ENCODE measurements around the gene MAPKBP1.

MAPKBP1 gene

DNA sequence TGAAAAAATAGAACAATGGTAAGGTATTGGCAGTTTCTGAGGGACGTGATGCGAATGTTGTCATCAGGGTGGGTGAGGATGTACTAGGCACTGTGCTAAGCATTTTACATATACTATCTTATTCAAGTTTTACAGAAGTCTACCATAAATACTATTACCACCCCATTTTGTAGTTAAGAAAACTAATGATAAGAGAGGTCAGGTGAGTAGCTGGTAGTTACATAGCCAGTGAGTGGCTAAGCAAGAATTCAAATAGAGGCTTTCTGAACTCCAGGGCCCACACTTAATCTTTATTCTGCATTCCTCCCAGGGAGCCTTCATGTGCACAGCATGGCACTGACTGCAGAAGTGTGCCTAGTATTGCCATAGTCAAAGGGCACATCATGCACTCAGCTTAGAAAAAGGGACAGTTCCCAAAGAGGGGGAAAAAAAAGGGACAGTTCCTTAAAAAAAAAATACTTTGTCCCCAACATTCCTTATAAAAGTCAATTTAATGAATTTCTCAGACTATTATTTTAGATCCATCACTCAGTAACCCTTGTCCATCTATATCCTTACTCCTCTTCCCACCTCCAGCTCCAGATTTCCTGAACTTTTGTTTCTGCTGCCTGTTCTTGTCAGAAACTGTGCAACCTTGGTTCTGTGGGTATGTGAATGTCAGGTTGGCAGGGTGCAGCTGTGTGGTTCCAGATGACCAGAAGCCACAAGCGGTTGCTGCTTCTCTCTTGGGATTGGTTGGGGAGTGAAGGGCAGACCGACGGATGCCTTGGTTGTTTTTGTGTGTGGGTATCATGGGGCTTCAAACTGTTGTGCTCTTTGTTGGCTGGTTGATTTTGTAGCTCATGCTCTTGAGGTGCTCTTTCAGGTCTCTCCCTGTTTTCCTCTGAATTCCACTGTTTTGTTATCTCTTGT, 8.3 kb downstream of the MAPKBP1 start:
- Histone ChIP-seq H3K4me1 (no peaks in the 10 kb centered on the region), H3K36me3 (ENCODE audit: control insufficient read depth, insufficient read depth, low read length) (no peaks in the 10 kb centered on the region), H3K79me2 (peaks cover 15% of the 10 kb centered on the region), H3K27ac (no peak overlapping the region), H3K9me3 (ENCODE audit: control insufficient read depth, low read length) (no peaks in the 10 kb centered on the region), H3K9ac (no peak overlapping the region), H3K4me3 (ENCODE audit: low read depth, low read length) (no peak overlapping the region), H2AFZ (no peak overlapping the region), H3K4me2 (ENCODE audit: low read length) (no peak overlapping the region), H3K27me3 (ENCODE audit: control insufficient read depth, insufficient read depth, low read length) (no peaks in the 10 kb centered on the region)
- TF ChIP-seq, protein P1, sequence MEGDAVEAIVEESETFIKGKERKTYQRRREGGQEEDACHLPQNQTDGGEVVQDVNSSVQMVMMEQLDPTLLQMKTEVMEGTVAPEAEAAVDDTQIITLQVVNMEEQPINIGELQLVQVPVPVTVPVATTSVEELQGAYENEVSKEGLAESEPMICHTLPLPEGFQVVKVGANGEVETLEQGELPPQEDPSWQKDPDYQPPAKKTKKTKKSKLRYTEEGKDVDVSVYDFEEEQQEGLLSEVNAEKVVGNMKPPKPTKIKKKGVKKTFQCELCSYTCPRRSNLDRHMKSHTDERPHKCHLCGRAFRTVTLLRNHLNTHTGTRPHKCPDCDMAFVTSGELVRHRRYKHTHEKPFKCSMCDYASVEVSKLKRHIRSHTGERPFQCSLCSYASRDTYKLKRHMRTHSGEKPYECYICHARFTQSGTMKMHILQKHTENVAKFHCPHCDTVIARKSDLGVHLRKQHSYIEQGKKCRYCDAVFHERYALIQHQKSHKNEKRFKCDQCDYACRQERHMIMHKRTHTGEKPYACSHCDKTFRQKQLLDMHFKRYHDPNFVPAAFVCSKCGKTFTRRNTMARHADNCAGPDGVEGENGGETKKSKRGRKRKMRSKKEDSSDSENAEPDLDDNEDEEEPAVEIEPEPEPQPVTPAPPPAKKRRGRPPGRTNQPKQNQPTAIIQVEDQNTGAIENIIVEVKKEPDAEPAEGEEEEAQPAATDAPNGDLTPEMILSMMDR (IDR thresholded peaks at IDR 0.05): no peak

DNA sequence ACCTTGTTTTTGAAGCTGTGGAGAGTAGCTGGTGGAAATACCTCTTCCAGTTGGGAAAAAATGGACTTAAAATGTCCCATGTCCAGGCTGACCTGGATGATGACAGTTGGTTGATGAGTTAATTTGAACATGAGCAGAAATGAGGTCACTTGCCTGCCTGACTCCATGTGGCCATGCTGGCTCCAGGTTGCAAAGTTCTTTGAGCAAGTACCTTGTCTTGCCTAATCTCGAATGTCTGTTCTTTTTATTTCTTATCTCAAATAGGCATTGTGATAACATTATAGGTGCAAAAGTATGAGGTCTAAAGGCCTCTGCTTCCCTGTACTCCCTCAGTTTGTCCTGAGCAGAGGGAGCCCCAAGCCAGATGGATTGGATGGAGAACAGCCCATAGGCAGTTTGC, 9.0 kb downstream of the MAPKBP1 start:
- Histone ChIP-seq H3K36me3 (ENCODE audit: control insufficient read depth, insufficient read depth, low read length) (no peaks in the 10 kb centered on the region), H3K27me3 (ENCODE audit: control insufficient read depth, insufficient read depth, low read length) (no peaks in the 10 kb centered on the region), H3K9ac (no peak overlapping the region), H3K79me2 (peaks cover 15% of the 10 kb centered on the region), H3K9me3 (ENCODE audit: control insufficient read depth, low read length) (no peaks in the 10 kb centered on the region), H3K4me3 (ENCODE audit: low read depth, low read length) (no peak overlapping the region), H2AFZ (no peak overlapping the region), H3K4me2 (ENCODE audit: low read length) (no peak overlapping the region), H3K27ac (no peak overlapping the region), H3K4me1 (no peaks in the 10 kb centered on the region)
- TF ChIP-seq, protein P1 (IDR thresholded peaks at IDR 0.05): no peak

DNA sequence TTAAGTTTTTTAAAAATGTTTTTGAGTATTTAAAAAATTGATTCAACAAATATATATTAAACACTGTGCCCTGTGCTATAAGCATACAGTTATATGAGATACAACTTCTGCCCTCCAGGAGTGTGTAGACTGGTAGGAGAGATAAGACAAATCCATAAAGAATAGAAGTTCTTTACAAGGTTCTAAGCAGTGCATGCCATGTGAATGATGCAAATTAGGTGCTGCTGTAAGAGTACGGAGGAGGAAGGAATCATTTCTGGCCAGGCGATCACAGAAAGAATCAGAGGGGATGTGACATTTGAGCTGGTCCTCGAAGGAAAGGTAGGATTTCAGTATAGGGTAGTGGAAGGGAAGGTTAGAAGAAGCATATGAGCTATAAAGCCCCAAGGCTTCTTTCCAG, 14.0 kb downstream of the MAPKBP1 start:
- Histone ChIP-seq H3K9ac (no peak overlapping the region), H3K4me1 (peaks cover 3% of the 10 kb centered on the region), H3K9me3 (ENCODE audit: control insufficient read depth, low read length) (no peaks in the 10 kb centered on the region)

DNA sequence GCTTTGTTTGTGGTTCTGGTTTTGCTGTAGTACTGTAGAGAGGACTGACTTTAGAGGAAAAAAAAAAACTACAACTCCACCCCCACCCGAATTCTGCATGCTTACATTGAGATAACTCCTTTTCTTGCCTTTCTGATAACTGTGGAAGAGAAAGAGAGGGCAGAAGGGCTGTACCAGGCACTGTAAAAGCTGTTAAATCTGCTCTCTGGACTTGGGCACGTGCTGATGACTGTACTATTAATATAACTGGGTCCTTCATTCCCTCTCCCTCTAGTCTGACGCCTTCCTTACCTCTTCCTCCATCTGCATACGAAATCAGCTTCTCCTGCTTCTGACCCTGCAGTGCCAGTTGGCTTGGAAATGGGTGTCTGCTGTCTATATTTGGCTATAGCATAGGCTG, 15.0 kb downstream of the MAPKBP1 start:
- H3K4me2 ChIP-seq (ENCODE audit: low read length): no peak overlapping the region
- no peaks in the 10 kb centered on the region for H3K36me3 ChIP-seq (ENCODE audit: control insufficient read depth, insufficient read depth, low read length)
- H3K27ac ChIP-seq: no peak overlapping the region
- H2AFZ ChIP-seq: no peak overlapping the region
- TF ChIP-seq, protein P1 (IDR thresholded peaks at IDR 0.05): no peak
- peaks cover 2% of the 10 kb centered on the region for H3K79me2 ChIP-seq
- no peak overlapping the region for H3K4me3 ChIP-seq (ENCODE audit: low read depth, low read length)
- no peaks in the 10 kb centered on the region for H3K9me3 ChIP-seq (ENCODE audit: control insufficient read depth, low read length)
- peaks cover 3% of the 10 kb centered on the region for H3K4me1 ChIP-seq
- no peak overlapping the region for H3K9ac ChIP-seq
- H3K27me3 ChIP-seq (ENCODE audit: control insufficient read depth, insufficient read depth, low read length): no peaks in the 10 kb centered on the region

More for the DNA sequence above, 14.0 kb downstream of the MAPKBP1 start:
- no peak overlapping the region for H2AFZ ChIP-seq
- no peak overlapping the region for H3K27ac ChIP-seq
- TF ChIP-seq, protein P1 (IDR thresholded peaks at IDR 0.05): no peak
- no peaks in the 10 kb centered on the region for H3K27me3 ChIP-seq (ENCODE audit: control insufficient read depth, insufficient read depth, low read length)
- H3K79me2 ChIP-seq: peaks cover 5% of the 10 kb centered on the region
- H3K36me3 ChIP-seq (ENCODE audit: control insufficient read depth, insufficient read depth, low read length): no peaks in the 10 kb centered on the region
- no peak overlapping the region for H3K4me3 ChIP-seq (ENCODE audit: low read depth, low read length)
- no peak overlapping the region for H3K4me2 ChIP-seq (ENCODE audit: low read length)

DNA sequence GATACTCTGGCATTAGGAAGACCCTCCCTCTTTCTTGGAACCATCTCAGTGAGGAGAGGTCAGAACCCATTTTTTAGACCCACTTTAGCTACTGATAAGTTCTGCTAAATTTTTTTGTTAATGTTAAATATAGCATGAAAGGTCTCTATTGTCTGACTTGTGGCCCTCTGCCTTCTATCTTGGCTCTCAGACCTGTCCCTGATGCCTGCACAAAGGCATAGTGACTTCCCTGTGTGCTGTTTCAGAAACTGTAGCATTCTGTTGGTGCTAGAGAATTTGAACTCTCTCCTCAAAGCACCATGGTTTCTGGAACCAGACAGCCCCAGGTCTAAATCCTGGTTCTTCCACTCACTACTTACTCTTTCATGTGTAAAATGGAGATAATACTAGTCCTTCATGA, 15.4 kb downstream of the MAPKBP1 start:
- H3K4me1 ChIP-seq: peaks cover 3% of the 10 kb centered on the region
- no peak overlapping the region for H3K4me3 ChIP-seq (ENCODE audit: low read depth, low read length)
- no peak overlapping the region for H3K27ac ChIP-seq
- no peak overlapping the region for H3K4me2 ChIP-seq (ENCODE audit: low read length)
- no peaks in the 10 kb centered on the region for H3K9me3 ChIP-seq (ENCODE audit: control insufficient read depth, low read length)
- H3K36me3 ChIP-seq (ENCODE audit: control insufficient read depth, insufficient read depth, low read length): no peaks in the 10 kb centered on the region
- H3K9ac ChIP-seq: no peak overlapping the region
- no peaks in the 10 kb centered on the region for H3K27me3 ChIP-seq (ENCODE audit: control insufficient read depth, insufficient read depth, low read length)
- peaks cover 2% of the 10 kb centered on the region for H3K79me2 ChIP-seq
- TF ChIP-seq, protein P1 (IDR thresholded peaks at IDR 0.05): no peak
- no peak overlapping the region for H2AFZ ChIP-seq

Measured in parathyroid adenoma (tissue), 2 donors.